ENCODE results near the gene RNF215. TPM values are rescaled to one million over a fixed set of nuclear protein-coding genes. Genes with fewer than 3 reads are reported as not detected.

RNF215 gene
- total RNA-seq, 1 experiment from 2014 or later: 4.1 TPM

DNA sequence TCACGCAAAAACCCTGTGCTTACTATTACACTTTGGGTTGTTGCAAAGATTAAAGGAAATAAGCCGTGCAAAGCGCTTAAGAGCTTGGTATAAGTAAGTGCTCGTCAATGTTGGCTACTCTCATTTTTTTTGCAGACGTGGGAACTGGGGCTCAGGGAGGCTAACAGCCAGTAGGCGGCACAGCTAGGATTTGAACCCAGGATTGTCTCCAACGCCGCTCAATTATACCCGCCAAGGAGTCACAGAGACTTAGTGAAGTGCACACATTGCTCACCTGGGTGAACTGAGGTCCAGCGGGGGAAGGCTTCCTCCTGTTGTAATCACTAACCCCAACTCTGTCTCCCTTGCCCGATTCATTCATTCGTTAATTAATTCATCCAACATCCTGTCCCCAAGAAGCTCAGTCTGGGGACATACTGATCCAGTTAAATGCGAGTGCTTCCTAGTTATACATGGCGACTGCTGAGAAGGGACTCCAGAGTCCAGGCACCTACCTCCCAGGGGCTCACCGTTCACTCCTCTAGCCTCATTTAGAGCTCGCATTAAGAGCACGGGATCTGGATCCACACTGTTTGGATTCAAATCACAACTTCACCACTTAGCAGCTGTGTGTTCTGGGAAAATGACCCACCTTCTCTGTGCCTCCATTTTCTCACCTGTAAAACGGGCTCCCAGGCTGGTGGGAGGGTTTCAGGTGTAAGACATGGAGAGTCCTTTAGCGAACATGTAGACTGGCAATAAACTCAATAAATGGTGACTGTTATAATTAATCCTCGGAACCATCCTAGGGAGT lies 37.5 kb upstream of the RNF215 start:
- Histone ChIP-seq H3K4me1 (peaks cover 22% of the 10 kb centered on the region; the same call in 1 of the 2 replicates), H3K27me3 (no peaks in the 10 kb centered on the region), H3K36me3 (no peaks in the 10 kb centered on the region), H3K4me3 (peak overlapping the region; percentile 70), H3K27ac (peak overlapping the region; percentile 4; the same call in 1 of the 2 replicates), H3K9me3 (replicated peaks) (no peaks in the 10 kb centered on the region)
- DNase-seq: peak in 1 of 2 experiments; percentile 14

DNA sequence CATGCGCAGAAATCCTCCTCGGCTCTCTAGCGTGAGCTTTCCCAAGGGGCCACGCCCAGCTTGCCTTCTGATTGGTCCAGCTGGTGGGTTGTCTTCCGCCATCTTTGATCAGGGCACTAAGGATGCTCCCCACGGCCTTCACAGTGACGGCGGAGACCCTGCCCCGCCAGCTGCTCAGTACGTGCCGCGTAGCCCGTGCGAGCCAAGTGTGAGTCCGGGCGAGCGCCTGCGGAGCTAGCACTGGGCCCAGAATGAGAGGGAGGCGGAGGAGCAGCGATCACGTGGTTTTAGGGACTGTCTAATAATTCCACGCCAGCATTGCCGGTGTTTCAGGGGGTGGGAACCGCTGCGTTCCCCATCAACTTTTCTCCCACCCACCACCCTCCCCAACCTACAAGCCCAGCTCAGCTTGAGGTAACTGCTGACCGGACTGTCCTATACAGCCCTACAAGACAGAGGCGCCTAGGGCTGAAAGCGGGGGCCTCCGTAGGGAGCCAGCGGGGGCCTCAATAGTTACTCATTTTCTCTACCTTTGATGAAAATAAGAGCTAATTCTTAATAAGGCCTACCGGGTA lies 36.8 kb upstream of the RNF215 start:
- peak overlapping the region; percentile 92 for H3K27ac ChIP-seq
- peak overlapping the region; percentile 70 for H3K4me3 ChIP-seq
- H3K36me3 ChIP-seq: peaks cover under 1% of the 10 kb centered on the region; the same call in 1 of the 2 replicates
- no peaks in the 10 kb centered on the region for H3K9me3 ChIP-seq (replicated peaks)
- peaks cover 22% of the 10 kb centered on the region; the same call in 1 of the 2 replicates for H3K4me1 ChIP-seq
- peak; percentile 99 for DNase-seq
- no peaks in the 10 kb centered on the region for H3K27me3 ChIP-seq

DNA sequence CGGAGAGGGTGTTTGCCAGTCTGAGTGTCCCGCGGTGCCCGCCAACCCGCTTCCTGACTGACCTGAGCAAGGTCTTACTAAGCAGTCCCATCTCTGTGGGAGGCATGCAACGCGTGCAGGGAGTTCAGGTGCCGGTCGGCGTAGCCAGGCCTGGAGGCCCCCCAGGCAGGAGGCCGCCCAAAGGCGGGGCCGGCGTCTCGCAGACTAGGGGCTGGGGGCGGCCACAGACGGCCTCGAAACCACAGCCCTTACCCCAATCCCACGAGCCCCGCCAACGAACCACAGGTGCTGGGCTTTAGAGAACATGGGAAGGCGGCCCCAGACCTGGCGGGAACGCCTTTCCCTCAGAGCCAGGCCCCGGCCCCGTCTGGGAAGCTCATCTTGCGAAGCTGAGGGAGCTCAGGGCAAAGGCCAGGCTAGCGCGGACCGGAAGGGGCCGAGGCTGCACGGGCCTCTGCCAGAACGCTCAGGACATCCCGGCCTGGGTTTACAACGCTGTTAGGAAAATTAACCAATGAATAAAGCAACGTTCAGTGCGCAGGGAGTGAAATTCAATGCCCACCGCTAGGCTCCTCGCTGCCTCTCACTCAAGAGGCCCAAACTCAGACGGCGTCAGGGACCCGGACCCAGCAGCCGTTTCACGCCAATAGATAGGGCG lies 36.2 kb upstream of the RNF215 start:
- no peak for DNase-seq
- no peaks in the 10 kb centered on the region for H3K9me3 ChIP-seq (replicated peaks)
- peaks cover 22% of the 10 kb centered on the region; the same call in 1 of the 2 replicates for H3K4me1 ChIP-seq
- H3K4me3 ChIP-seq: peak overlapping the region; percentile 70
- no peaks in the 10 kb centered on the region for H3K27me3 ChIP-seq
- H3K36me3 ChIP-seq: peaks cover 7% of the 10 kb centered on the region; the same call in 1 of the 2 replicates
- H3K27ac ChIP-seq: peak overlapping the region; percentile 92

DNA sequence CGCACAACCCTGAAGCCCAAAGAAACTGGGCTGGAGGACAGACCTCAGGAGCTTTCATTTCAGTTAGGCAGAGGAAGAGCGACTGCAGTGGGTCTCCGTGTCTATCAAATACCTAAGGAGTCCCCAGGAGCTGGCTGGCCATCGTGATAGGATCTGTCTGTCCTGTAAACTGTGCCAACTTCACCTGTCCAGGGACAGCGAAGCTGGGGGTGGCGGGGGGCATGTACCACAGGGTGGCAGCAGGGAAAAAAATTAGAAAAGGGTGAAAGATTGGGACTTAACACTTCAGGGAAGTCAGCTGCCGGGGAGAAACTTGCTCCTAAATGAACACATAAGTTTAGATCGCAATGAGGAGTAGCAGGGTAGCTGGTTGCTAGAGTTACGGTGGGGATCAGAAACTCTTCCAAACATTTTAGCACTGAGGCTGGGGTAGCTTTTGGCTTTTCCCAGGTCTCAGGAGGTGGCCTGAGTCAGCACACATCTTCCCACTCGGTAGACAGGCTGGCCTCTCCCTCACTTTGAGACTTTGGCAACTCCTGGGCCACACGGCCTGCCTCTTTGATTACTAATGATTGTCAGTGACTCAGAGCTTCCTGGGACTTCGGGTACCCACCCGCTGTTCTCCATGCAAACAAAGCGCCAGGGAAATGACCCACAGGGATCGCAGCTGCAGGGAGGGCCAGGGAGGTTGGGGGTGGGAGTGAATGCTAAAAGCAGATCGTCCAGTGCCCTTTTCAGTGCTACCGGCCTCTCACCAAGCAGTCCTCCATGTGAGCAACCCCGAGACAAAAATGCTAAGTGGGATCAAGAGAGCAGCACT lies 35.5 kb upstream of the RNF215 start:
- peak; percentile 61 to 64 for DNase-seq
- H3K4me1 ChIP-seq: peaks cover 22% of the 10 kb centered on the region; the same call in 1 of the 2 replicates
- H3K27me3 ChIP-seq: no peaks in the 10 kb centered on the region

DNA sequence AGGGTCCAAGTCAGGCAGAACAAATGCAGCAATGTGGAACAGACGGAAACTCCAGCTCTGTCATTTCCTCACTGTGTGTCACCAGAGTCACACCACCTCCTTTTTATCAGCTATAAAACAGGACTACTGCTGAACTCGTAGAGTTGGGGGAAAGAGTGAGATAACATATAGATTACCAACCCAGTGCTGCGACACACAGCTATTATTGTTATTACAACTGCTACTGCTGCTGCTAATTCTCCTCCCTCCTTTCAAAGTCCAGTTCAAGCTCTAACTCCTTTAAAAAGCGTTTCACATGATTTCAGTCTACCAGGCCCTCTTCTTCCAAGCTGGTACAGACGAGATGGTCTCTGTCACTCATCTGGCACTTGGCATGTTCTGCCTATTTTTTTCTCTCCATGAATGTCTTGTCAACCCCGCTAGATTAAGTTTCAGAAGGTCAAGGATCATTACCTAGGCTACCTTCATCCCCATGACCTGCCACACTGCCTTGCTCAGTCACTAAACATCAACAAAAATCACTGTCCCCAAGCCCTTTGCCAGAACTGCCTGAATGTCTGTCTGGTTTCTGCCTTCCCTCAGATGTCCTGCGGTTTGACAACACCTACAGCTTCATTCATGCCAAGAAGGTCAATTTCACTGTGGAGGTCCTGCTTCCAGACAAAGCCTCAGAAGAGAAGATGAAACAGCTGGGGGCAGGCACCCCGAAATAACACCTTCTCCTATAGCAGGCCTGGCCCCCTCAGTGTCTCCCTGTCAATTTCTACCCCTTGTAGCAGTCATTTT lies 34.7 kb upstream of the RNF215 start:
- no peak overlapping the region; the same call in 1 of the 2 replicates for H3K4me3 ChIP-seq
- H3K9me3 ChIP-seq (replicated peaks): no peaks in the 10 kb centered on the region
- no peak overlapping the region; the same call in 1 of the 2 replicates for H3K27ac ChIP-seq
- no peak for DNase-seq
- H3K36me3 ChIP-seq: peaks cover 12% of the 10 kb centered on the region; the same call in 1 of the 2 replicates
- no peaks in the 10 kb centered on the region for H3K27me3 ChIP-seq
- H3K4me1 ChIP-seq: peaks cover 22% of the 10 kb centered on the region; the same call in 1 of the 2 replicates

More for the DNA sequence above, 35.5 kb upstream of the RNF215 start:
- Histone ChIP-seq H3K36me3 (peaks cover 7% of the 10 kb centered on the region; the same call in 1 of the 2 replicates), H3K27ac (peak overlapping the region; percentile 92), H3K9me3 (replicated peaks) (no peaks in the 10 kb centered on the region), H3K4me3 (peak overlapping the region; percentile 70)

DNA sequence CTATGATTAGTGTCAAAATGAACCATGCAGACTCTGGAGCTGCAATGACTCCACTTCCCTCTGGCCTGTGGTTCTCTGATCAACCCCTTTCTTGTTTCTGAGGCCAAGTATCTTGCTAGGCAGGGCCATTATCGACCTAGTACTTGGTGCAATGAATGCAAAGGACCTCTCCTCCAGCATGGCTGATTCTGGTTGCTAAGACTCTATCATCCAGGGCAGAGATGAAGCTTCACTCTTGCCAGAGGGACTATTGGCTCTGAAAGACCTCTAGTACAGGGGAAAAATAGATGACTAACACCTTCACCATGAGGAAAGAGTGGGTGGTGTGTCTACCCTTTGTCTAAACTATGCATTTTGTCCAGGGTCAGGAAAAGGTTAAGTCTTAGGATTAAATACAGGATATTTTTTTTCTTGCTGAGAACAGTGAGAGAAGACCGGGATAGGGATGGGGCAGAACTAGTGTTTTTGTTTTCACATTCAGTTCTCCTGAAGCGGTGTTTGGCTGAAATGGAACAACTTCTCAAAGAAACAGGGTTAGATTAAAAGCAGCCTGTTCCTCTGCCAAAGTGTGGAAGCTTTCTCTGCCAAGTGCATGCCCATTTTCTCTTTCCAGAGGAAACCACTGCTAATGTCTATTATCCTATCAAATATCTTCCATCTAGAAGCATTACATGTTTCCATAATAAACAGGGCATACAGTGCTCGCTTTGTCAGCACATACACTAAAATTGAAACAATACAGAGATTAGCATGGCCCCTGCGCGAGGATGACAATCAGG lies 33.3 kb upstream of the RNF215 start:
- H3K4me1 ChIP-seq: peaks cover 22% of the 10 kb centered on the region; the same call in 1 of the 2 replicates
- no peaks in the 10 kb centered on the region for H3K27me3 ChIP-seq
- no peak for DNase-seq
- H3K4me3 ChIP-seq: no peak overlapping the region
- no peak overlapping the region; the same call in 1 of the 2 replicates for H3K27ac ChIP-seq
- H3K36me3 ChIP-seq: peaks cover 14% of the 10 kb centered on the region; the same call in 1 of the 2 replicates
- no peaks in the 10 kb centered on the region for H3K9me3 ChIP-seq (replicated peaks)

DNA sequence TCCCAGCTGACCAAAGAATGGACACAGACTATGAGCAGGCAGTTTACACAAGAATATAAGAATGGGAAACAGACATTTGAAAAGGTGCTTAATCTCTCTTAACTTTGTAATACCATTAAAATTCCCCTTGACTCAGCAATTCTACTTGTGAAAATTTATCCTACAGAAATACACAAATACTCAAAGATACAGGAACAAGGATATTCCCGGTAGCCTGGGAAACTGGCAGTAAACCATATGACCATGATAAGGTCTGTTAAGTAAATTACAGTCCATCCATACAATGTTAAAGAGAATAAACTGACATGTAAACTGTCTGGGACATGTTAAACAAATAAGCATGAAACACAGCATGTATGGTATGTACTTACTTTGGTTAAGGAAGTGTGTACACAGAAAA lies 29.6 kb upstream of the RNF215 start:
- H3K36me3 ChIP-seq: peaks cover 14% of the 10 kb centered on the region; the same call in 1 of the 2 replicates
- no peak overlapping the region for H3K4me3 ChIP-seq
- peaks cover 10% of the 10 kb centered on the region; the same call in 1 of the 2 replicates for H3K4me1 ChIP-seq
- H3K27me3 ChIP-seq: no peaks in the 10 kb centered on the region
- no peak overlapping the region for H3K27ac ChIP-seq
- no peaks in the 10 kb centered on the region for H3K9me3 ChIP-seq (replicated peaks)
- no peak for DNase-seq

DNA sequence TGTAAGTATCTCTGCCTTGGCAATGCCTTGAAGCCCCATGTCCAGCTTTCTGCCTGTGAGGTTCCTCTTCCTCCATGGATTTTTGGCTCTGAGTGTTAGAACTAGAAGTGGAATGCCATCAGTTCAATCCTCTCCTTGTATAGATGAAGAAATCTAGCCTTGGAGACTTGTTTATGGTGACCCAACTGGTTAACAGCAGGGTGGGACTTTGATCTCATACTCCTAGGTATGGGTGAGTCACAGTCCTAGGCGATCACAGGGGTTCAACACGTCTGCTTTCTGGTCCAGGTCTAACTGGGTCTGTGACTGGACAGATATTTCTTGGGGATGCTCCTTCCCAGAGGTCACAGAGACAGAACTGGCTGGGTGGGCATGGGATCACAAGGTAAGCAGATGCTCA lies 29.2 kb upstream of the RNF215 start:
- peaks cover 10% of the 10 kb centered on the region; the same call in 1 of the 2 replicates for H3K4me1 ChIP-seq
- H3K9me3 ChIP-seq (replicated peaks): no peaks in the 10 kb centered on the region
- no peaks in the 10 kb centered on the region for H3K27me3 ChIP-seq
- no peak for DNase-seq
- peaks cover 14% of the 10 kb centered on the region; the same call in 1 of the 2 replicates for H3K36me3 ChIP-seq
- H3K4me3 ChIP-seq: no peak overlapping the region
- no peak overlapping the region for H3K27ac ChIP-seq

DNA sequence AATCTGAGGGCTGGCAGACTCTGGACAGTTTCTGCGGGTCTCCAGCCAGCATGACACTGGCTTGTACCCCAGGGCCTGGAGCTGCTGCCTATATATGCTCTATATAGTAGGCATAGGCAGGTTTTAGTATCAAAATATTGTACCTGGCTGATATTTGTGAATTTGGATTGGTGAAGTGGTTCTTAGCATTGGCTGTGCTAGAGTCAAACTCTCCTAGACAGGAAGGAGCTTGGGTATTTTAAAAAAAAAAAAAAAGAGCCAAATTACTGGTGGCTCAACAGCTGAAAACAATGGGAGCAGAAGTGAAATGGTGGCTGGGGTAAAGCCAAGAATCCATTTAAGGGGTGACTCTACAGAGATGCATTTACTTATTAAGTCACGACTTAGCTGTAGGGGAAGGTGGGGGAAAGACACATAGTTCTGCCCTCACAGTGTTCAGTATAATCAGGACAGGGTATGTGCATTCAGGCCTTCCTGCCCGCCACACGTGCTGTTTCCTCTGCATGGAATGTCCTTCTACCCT lies 27.4 kb upstream of the RNF215 start:
- H3K36me3 ChIP-seq: peaks cover 14% of the 10 kb centered on the region; the same call in 1 of the 2 replicates
- no peak overlapping the region for H3K27ac ChIP-seq
- DNase-seq: no peak

DNA sequence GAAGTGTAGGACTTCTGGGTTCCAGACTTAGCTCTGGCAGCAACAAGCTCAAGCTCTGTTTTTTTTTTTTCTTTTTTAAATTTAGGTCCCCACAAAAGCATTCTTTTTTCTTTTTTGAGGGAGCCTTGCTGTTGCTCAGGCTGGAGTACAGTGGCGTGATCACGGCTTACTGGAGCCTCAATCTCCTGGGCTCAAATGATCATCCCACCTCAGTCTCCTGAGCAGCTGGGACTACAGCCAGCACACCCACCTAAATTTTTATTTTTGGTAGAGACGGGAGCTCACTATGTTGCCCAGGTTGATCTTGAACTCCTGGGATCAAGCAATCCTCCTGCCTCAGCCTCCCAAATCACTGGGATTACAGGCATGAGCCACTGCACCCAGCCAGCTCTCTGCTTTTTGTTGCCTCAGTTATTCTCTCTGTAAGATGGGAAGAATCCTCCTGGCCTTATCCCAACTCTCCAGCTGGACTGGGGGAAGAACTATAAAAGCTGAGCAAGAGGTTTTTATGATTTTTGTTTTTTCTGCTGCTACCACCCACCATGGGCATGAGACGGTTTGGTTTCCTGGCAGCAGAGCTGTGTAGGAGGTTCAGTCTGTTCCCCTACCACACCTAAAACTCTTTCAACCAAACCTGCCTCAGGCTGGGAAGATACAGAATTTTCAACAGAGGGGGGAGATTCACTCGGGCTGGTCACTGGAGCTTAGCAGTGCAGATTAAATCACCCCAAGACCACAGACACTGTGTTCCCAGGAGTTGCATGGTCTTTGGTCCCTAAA lies 26.7 kb upstream of the RNF215 start:
- Histone ChIP-seq H3K27ac (no peak overlapping the region), H3K36me3 (peaks cover 12% of the 10 kb centered on the region; the same call in 1 of the 2 replicates), H3K4me3 (no peak overlapping the region), H3K27me3 (no peaks in the 10 kb centered on the region), H3K4me1 (no peaks in the 10 kb centered on the region), H3K9me3 (replicated peaks) (no peaks in the 10 kb centered on the region)
- no peak for DNase-seq

More for the DNA sequence above, 27.4 kb upstream of the RNF215 start:
- Histone ChIP-seq H3K4me1 (no peaks in the 10 kb centered on the region), H3K4me3 (no peak overlapping the region), H3K27me3 (no peaks in the 10 kb centered on the region), H3K9me3 (replicated peaks) (no peaks in the 10 kb centered on the region)

DNA sequence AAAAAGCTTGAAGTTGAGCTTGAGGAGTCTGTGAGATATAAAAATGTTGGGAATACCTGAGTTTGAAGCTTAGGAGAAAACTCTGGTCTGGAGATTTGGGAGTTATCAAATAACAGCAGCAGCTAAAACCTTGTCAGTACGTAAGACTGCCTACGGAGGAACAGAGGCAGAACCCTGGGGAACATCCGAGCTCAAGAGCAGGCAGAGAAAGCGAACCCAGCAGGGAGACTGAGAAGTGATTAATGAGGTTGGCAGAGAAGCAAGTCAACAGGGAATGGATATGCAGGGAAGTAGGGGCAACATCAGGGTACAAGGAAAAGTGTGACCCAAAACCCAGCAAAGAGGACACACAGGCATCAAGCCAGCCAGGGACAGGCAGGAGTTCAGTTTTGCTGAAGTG lies 25.8 kb upstream of the RNF215 start:
- peaks cover 7% of the 10 kb centered on the region; the same call in 1 of the 2 replicates for H3K36me3 ChIP-seq

DNA sequence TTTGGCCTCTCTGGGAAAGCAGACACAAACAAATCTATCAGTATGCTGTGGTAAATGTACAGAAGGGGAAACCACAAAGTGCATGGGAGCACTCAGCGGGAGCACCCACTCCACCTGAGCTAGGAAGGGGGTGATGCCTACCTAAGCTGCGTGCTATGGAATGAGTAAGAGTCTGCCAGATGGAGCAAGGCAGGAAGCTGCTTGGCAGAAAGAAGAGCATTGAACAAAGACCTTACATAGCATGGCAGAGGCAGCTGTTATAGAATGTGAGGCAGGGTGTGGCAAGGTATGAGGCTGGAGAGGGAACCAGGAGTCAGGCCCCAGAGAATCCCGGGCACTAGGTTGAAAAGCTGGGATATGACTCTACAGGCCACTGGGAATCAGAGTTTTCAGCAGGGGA lies 24.6 kb upstream of the RNF215 start:
- H3K36me3 ChIP-seq: peaks cover 1% of the 10 kb centered on the region; the same call in 1 of the 2 replicates
- H3K9me3 ChIP-seq (replicated peaks): no peaks in the 10 kb centered on the region
- no peak overlapping the region for H3K27ac ChIP-seq
- no peaks in the 10 kb centered on the region for H3K4me1 ChIP-seq
- H3K4me3 ChIP-seq: no peak overlapping the region
- no peak for DNase-seq
- no peaks in the 10 kb centered on the region for H3K27me3 ChIP-seq

More for the DNA sequence above, 25.8 kb upstream of the RNF215 start:
- H3K9me3 ChIP-seq (replicated peaks): no peaks in the 10 kb centered on the region
- no peak overlapping the region for H3K27ac ChIP-seq
- DNase-seq: no peak
- H3K27me3 ChIP-seq: no peaks in the 10 kb centered on the region
- no peak overlapping the region for H3K4me3 ChIP-seq
- no peaks in the 10 kb centered on the region for H3K4me1 ChIP-seq

Data from SJCRH30 (cell line).